Nephron progenitor cell (in vitro differentiated cells): Measurements from ENCODE around the gene FBN3.

Source experiments
- DNase-seq: peaks from one replicate; pipeline ENCODE4 v3.0.0; 2021
- H3K27ac Mint-ChIP-seq: 2 replicates; pipeline ENCODE4 v1.8.0; 2021; ENCODE audit warnings: mild to moderate bottlenecking, moderate library complexity, mixed read lengths
- H3K27me3 Mint-ChIP-seq: 2 replicates; pipeline ENCODE4 v1.8.0; 2021; ENCODE audit warnings: mild to moderate bottlenecking, low read depth, mixed read lengths; ENCODE audit not compliant: poor library complexity
- H3K36me3 Mint-ChIP-seq: 2 replicates; pipeline ENCODE4 v1.8.0; 2021; ENCODE audit warnings: low read depth, mixed read lengths
- H3K4me1 Mint-ChIP-seq: 2 replicates; pipeline ENCODE4 v1.8.0; 2021; ENCODE audit warnings: mixed read lengths
- H3K4me3 Mint-ChIP-seq: 2 replicates; pipeline ENCODE4 v1.8.0; 2021; ENCODE audit warnings: mild to moderate bottlenecking, moderate library complexity, mixed read lengths
- H3K9me3 Mint-ChIP-seq: 2 replicates; pipeline ENCODE4 v1.8.0; 2021; ENCODE audit warnings: mild to moderate bottlenecking, moderate library complexity, mixed read lengths
- CTCF ChIP-seq: fragments of 200-600 bp; sonication (generic); IDR thresholded peaks from 2 replicates; pipeline ENCODE4 v1.5.0; 2021; ENCODE audit warnings: antibody characterized with exemption

FBN3 gene

GRCh38 chr19:8150178-8150865 is 930 bp upstream of the FBN3 start:
- peaks cover 34% of the 10 kb centered on the region for H3K4me1 Mint-ChIP-seq
- H3K36me3 Mint-ChIP-seq = peaks cover 5% of the 10 kb centered on the region
- H3K27ac Mint-ChIP-seq = peak overlapping the region; percentile 83
- H3K9me3 Mint-ChIP-seq = no peaks in the 10 kb centered on the region
- TF ChIP-seq CTCF = no peak
- peak overlapping the region; percentile 82 for H3K4me3 Mint-ChIP-seq
- no peak for DNase-seq
- H3K27me3 Mint-ChIP-seq = peaks cover 12% of the 10 kb centered on the region

- peaks cover 37% of the 10 kb centered on the region for H3K4me1 Mint-ChIP-seq
- H3K27ac Mint-ChIP-seq = peak overlapping the region; percentile 83
- peaks cover 9% of the 10 kb centered on the region for H3K27me3 Mint-ChIP-seq
- DNase-seq = peak; percentile 76
- H3K9me3 Mint-ChIP-seq = no peaks in the 10 kb centered on the region
- H3K4me3 Mint-ChIP-seq = peak overlapping the region; percentile 88
- TF ChIP-seq CTCF = no peak
- H3K36me3 Mint-ChIP-seq = peaks cover 5% of the 10 kb centered on the region
These were observed 757 bp downstream of the FBN3 start for GRCh38 chr19:8148410-8149260.

- Mint-ChIP-seq H3K4me3 (peak overlapping the region; percentile 88), H3K27ac (no peak overlapping the region), H3K27me3 (peaks cover 8% of the 10 kb centered on the region), H3K9me3 (no peaks in the 10 kb centered on the region), H3K36me3 (peaks cover 5% of the 10 kb centered on the region), H3K4me1 (peaks cover 43% of the 10 kb centered on the region)
- no peak for DNase-seq
- TF ChIP-seq CTCF = no peak
These were observed 1.3 kb downstream of the FBN3 start for GRCh38 chr19:8148088-8148409.

- peak overlapping the region; percentile 88 for H3K4me3 Mint-ChIP-seq
- no peaks in the 10 kb centered on the region for H3K9me3 Mint-ChIP-seq
These were observed 1.8 kb downstream of the FBN3 start for GRCh38 chr19:8147582-8147978.

GRCh38 chr19:8146877-8147581 is 2.4 kb downstream of the FBN3 start:
- no peak for TF ChIP-seq CTCF
- H3K36me3 Mint-ChIP-seq = peaks cover 10% of the 10 kb centered on the region
- no peak for DNase-seq
- peak overlapping the region; percentile 88 for H3K4me3 Mint-ChIP-seq
- no peak overlapping the region for H3K27ac Mint-ChIP-seq
- H3K27me3 Mint-ChIP-seq = peaks cover 7% of the 10 kb centered on the region
- H3K9me3 Mint-ChIP-seq = no peaks in the 10 kb centered on the region
- H3K4me1 Mint-ChIP-seq = peaks cover 53% of the 10 kb centered on the region

More at GRCh38 chr19:8147582-8147978, 1.8 kb downstream of the FBN3 start:
- DNase-seq = no peak
- Mint-ChIP-seq H3K27me3 (peaks cover 7% of the 10 kb centered on the region), H3K27ac (no peak overlapping the region), H3K36me3 (peaks cover 5% of the 10 kb centered on the region), H3K4me1 (peaks cover 47% of the 10 kb centered on the region)
- TF ChIP-seq CTCF = no peak
